ENCODE results near the gene NKAIN4.
"Not testable (repeated sequence)": the region's sequence is repeated elsewhere in the genome, so short reads cannot be mapped to it uniquely, and the experiment has no call there.

DNA sequence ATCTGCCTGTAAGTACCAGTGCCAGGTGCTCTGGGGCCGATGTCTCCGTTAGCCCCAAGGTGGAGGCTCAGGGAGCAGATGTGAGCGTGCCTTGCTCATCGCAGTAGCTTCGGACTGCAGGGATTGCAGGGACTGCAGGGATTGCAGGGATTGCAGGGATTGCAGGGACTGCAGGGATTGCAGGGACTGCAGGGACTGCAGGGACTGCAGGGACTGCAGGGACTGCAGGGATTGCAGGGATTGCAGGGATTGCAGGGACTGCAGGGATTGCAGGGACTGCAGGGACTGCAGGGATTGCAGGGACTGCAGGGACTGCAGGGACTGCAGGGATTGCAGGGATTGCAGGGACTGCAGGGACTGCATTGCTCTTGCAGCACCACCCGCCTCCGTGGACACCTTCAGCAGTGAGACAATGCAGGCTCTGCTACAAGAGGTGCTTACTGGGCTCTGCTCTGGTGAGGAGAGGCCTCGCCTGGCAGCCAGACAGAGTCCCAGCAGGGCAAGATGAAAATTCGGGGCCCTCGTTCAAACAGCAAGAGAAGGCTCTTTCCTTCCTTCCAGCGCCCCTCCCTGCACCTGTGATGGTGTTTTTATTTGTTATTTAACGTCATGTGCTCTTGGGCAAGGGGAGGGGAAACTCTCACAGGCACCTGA is 32.7 kb downstream of the NKAIN4 start:
- TF ChIP-seq, protein P1, sequence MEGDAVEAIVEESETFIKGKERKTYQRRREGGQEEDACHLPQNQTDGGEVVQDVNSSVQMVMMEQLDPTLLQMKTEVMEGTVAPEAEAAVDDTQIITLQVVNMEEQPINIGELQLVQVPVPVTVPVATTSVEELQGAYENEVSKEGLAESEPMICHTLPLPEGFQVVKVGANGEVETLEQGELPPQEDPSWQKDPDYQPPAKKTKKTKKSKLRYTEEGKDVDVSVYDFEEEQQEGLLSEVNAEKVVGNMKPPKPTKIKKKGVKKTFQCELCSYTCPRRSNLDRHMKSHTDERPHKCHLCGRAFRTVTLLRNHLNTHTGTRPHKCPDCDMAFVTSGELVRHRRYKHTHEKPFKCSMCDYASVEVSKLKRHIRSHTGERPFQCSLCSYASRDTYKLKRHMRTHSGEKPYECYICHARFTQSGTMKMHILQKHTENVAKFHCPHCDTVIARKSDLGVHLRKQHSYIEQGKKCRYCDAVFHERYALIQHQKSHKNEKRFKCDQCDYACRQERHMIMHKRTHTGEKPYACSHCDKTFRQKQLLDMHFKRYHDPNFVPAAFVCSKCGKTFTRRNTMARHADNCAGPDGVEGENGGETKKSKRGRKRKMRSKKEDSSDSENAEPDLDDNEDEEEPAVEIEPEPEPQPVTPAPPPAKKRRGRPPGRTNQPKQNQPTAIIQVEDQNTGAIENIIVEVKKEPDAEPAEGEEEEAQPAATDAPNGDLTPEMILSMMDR (optimal IDR thresholded peaks at IDR 0.05 in 1 of 3, IDR thresholded peaks at IDR 0.05 in 1 of 3, conservative IDR thresholded peaks at IDR 0.05 in 1 of 3; ENCODE audit: extremely low read depth in 1 of 3, insufficient read depth in 2 of 3, low read length in 3 of 3) = not testable (repeated sequence)
- TF ChIP-seq EZH2 (IDR thresholded peaks at IDR 0.05; ENCODE audit: low read length) = not testable (repeated sequence)

All from keratinocyte (primary cell).